HEK293 (cell line): Measurements from ENCODE around the gene ZMYND10.

ENCODE experiments used
- CTCF ChIP-seq: fragments of 450-650 bp; formaldehyde crosslinking; IDR thresholded peaks from 2 replicates; pipeline ENCODE4 v1.5.1; 2016; ENCODE audit warnings: missing biosample characterization, missing genetic modification characterization
- EGR2 ChIP-seq: fragments of 450-650 bp; formaldehyde crosslinking; IDR thresholded peaks from 2 replicates; pipeline ENCODE4 v1.5.1; 2016; ENCODE audit warnings: low read depth, missing biosample characterization, missing genetic modification characterization
- FEZF1 ChIP-seq: fragments of 450-650 bp; formaldehyde crosslinking; IDR thresholded peaks from 2 replicates; pipeline ENCODE4 v1.5.1; 2016; ENCODE audit warnings: missing biosample characterization, missing genetic modification characterization
- GLIS1 ChIP-seq: fragments of 450-650 bp; formaldehyde crosslinking; IDR thresholded peaks from 2 replicates; pipeline ENCODE4 v1.5.1; 2016; ENCODE audit warnings: missing biosample characterization, missing genetic modification characterization
- KLF9 ChIP-seq: fragments of 450-650 bp; formaldehyde crosslinking; IDR thresholded peaks from 2 replicates; pipeline ENCODE4 v1.5.1; 2016; ENCODE audit warnings: missing biosample characterization, missing genetic modification characterization, low read depth
- MZF1 ChIP-seq: fragments of 450-650 bp; formaldehyde crosslinking; IDR thresholded peaks from 2 replicates; pipeline ENCODE4 v1.5.1; 2017; ENCODE audit warnings: missing biosample characterization, missing genetic modification characterization, borderline replicate concordance
- SP2 ChIP-seq: fragments of 450-650 bp; formaldehyde crosslinking; IDR thresholded peaks from 2 replicates; pipeline ENCODE4 v1.5.1; 2016; ENCODE audit warnings: missing biosample characterization, missing genetic modification characterization
- SP3 ChIP-seq: fragments of 450-650 bp; formaldehyde crosslinking; IDR thresholded peaks from 2 replicates; pipeline ENCODE4 v1.5.1; 2016; ENCODE audit warnings: missing biosample characterization, missing genetic modification characterization
- SP7 ChIP-seq: fragments of 450-650 bp; formaldehyde crosslinking; IDR thresholded peaks from 2 replicates; pipeline ENCODE4 v1.5.1; 2016; ENCODE audit warnings: missing biosample characterization, missing genetic modification characterization
- ZBTB17 ChIP-seq: fragments of 450-650 bp; formaldehyde crosslinking; IDR thresholded peaks from 2 replicates; pipeline ENCODE4 v1.5.1; 2016; ENCODE audit warnings: missing biosample characterization, missing genetic modification characterization
- ZBTB26 ChIP-seq: fragments of 450-650 bp; formaldehyde crosslinking; optimal IDR thresholded peaks from 2 replicates; pipeline ENCODE3; 2016; ENCODE audit warnings: missing biosample characterization, mild to moderate bottlenecking, missing genetic modification characterization
- ZEB2 ChIP-seq: fragments of 450-650 bp; formaldehyde crosslinking; IDR thresholded peaks from 2 replicates; pipeline ENCODE4 v1.5.1; 2016; ENCODE audit warnings: missing biosample characterization, missing genetic modification characterization
- ZFP69B ChIP-seq: fragments of 450-650 bp; formaldehyde crosslinking; IDR thresholded peaks from 2 replicates; pipeline ENCODE4 v1.5.1; 2016; ENCODE audit warnings: missing biosample characterization, missing genetic modification characterization
- ZNF184 ChIP-seq: fragments of 450-650 bp; IDR thresholded peaks from 2 replicates; pipeline ENCODE4 v1.5.1; 2018; ENCODE audit warnings: missing biosample characterization, mild to moderate bottlenecking, missing genetic modification characterization
- ZNF2 ChIP-seq: fragments of 450-650 bp; formaldehyde crosslinking; IDR thresholded peaks from 2 replicates; pipeline ENCODE4 v1.5.1; 2016; ENCODE audit warnings: missing biosample characterization, missing genetic modification characterization
- ZNF214 ChIP-seq: fragments of 450-650 bp; formaldehyde crosslinking; IDR thresholded peaks from 2 replicates; pipeline ENCODE4 v1.5.1; 2017; ENCODE audit warnings: missing biosample characterization, mild to moderate bottlenecking, missing genetic modification characterization, borderline replicate concordance
- ZNF302 ChIP-seq: fragments of 450-650 bp; formaldehyde crosslinking; IDR thresholded peaks from 2 replicates; pipeline ENCODE4 v1.5.1; 2016; ENCODE audit warnings: missing biosample characterization, missing genetic modification characterization, low read depth
- ZNF324 ChIP-seq: fragments of 450-650 bp; formaldehyde crosslinking; IDR thresholded peaks from 2 replicates; pipeline ENCODE4 v1.5.1; 2016; ENCODE audit warnings: missing biosample characterization, missing genetic modification characterization
- ZNF335 ChIP-seq: fragments of 450-650 bp; formaldehyde crosslinking; conservative IDR thresholded peaks from 2 replicates; pipeline ENCODE4 v1.5.1; 2016; ENCODE audit warnings: missing biosample characterization, missing genetic modification characterization
- ZNF366 ChIP-seq: fragments of 450-650 bp; formaldehyde crosslinking; conservative IDR thresholded peaks from 2 replicates; pipeline ENCODE4 v1.5.1; 2016; ENCODE audit warnings: missing biosample characterization, missing genetic modification characterization
- ZNF391 ChIP-seq: fragments of 450-650 bp; formaldehyde crosslinking; IDR thresholded peaks from 2 replicates; pipeline ENCODE4 v1.5.1; 2016; ENCODE audit warnings: low read depth, missing biosample characterization, missing genetic modification characterization, borderline replicate concordance
- ZNF394 ChIP-seq: fragments of 450-650 bp; formaldehyde crosslinking; IDR thresholded peaks from 2 replicates; pipeline ENCODE4 v1.5.1; 2016; ENCODE audit warnings: missing biosample characterization, missing genetic modification characterization, mild to moderate bottlenecking, moderate library complexity, borderline replicate concordance
- ZNF514 ChIP-seq: fragments of 450-650 bp; formaldehyde crosslinking; IDR thresholded peaks from 2 replicates; pipeline ENCODE4 v1.5.1; 2016; ENCODE audit warnings: missing biosample characterization, missing genetic modification characterization
- ZNF548 ChIP-seq: fragments of 450-650 bp; formaldehyde crosslinking; IDR thresholded peaks from 2 replicates; pipeline ENCODE4 v1.5.1; 2016; ENCODE audit warnings: missing biosample characterization, missing genetic modification characterization
- ZNF561 ChIP-seq: fragments of 450-650 bp; IDR thresholded peaks from 2 replicates; pipeline ENCODE4 v1.5.1; 2018; ENCODE audit warnings: missing biosample characterization, missing genetic modification characterization, borderline replicate concordance
- ZNF571 ChIP-seq: fragments of 450-650 bp; formaldehyde crosslinking; IDR thresholded peaks from 2 replicates; pipeline ENCODE4 v1.5.0; 2017; ENCODE audit warnings: missing biosample characterization, missing genetic modification characterization
- ZNF639 ChIP-seq: fragments of 450-650 bp; formaldehyde crosslinking; IDR thresholded peaks from 2 replicates; pipeline ENCODE4 v1.5.1; 2016; ENCODE audit warnings: missing biosample characterization, missing genetic modification characterization
- ZNF76 ChIP-seq: fragments of 450-650 bp; formaldehyde crosslinking; IDR thresholded peaks from 2 replicates; pipeline ENCODE4; 2016; ENCODE audit warnings: low read depth, missing biosample characterization, missing genetic modification characterization, borderline replicate concordance
- ZNF777 ChIP-seq: fragments of 450-650 bp; formaldehyde crosslinking; IDR thresholded peaks from 2 replicates; pipeline ENCODE4 v1.5.1; 2017; ENCODE audit warnings: missing biosample characterization, missing genetic modification characterization, borderline replicate concordance
- ZNF843 ChIP-seq: fragments of 450-650 bp; formaldehyde crosslinking; IDR thresholded peaks from 2 replicates; pipeline ENCODE4 v1.5.1; 2016; ENCODE audit warnings: missing biosample characterization, missing genetic modification characterization
- TF ChIP-seq, protein P1 (sequence below): fragments of 450-650 bp; formaldehyde crosslinking; IDR thresholded peaks from 2 replicates; pipeline ENCODE4 v1.5.1; 2017; ENCODE audit warnings: missing biosample characterization, missing genetic modification characterization
- TF ChIP-seq, protein P2 (sequence below): fragments of 450-650 bp; formaldehyde crosslinking; IDR thresholded peaks from 2 replicates; pipeline ENCODE4 v1.5.1; 2016; ENCODE audit warnings: missing biosample characterization, missing genetic modification characterization

Gene ZMYND10

DNA sequence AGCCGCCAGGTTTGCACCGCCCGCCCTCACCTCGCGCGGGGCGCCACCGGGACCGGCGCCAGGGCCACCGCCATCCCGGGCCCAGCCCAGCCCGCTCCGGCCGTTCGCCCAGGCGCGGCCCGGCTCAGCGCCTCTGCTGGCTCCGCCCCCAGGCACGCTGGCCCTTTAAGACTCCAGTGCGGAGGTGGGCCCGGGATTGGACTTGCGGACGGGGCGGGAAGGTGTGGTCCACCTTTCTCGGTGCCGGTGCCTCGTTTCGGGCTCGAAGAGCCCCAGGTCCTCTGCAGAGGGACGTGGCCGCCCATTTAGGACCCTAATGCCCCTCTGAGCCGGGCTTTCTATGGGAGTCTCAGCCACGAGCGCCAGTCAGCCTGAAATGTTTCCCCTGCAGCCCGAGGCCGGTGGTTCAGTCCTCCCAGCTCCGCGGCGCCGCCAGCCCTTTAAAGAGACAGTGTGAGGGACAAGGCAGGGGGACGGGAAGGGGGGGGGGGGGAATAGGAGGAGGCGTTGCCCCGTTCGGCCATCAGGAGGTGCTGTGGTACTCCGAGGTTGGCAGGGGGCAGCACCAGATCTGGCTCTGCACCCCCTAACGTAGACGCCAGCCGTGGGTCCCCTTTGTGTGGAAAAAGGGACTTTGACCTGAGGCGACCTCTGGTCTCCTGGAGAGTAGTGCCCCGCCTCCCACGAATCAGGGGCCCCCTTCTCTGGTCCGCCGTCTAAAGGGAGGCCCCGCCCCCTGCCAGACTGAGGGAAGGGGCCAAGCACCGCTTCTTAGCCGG lies 24.0 kb downstream of the ZMYND10 start (continued):
- peak; percentile 67 for TF ChIP-seq KLF9
- TF ChIP-seq SP3 (tag by site-specific recombination), result peak; percentile 86
- peak; percentile 53; the same call in 1 of the 2 replicates for TF ChIP-seq ZNF2 (tag by site-specific recombination)
- 0 out of 2 replicates have a peak, but pooled peaks have one; percentile 40 for TF ChIP-seq ZNF394 (tag by site-specific recombination)
- TF ChIP-seq ZNF302 (tag by site-specific recombination), result no peak
- peak; percentile 65 for TF ChIP-seq SP7 (tag by site-specific recombination)
- peak; percentile 57 for TF ChIP-seq SP2 (tag by site-specific recombination)
- peak; percentile 81 for TF ChIP-seq FEZF1
- peak; percentile 68; the same call in 1 of the 2 replicates for TF ChIP-seq ZNF639 (tag by site-specific recombination)
- TF ChIP-seq ZNF843, result 0 out of 2 replicates have a peak, but pooled peaks have one; percentile 28
- peak; percentile 65; the same call in 1 of the 2 replicates for TF ChIP-seq EGR2
- peak; percentile 83; the same call in 1 of the 2 replicates for TF ChIP-seq ZNF76 (tag by site-specific recombination)
- TF ChIP-seq CTCF (tag by site-specific recombination), result peak; percentile 65
- TF ChIP-seq ZBTB17 (tag by site-specific recombination), result peak; percentile 60
- TF ChIP-seq ZNF777 (tag by site-specific recombination), result no peak
- peak; percentile 53; the same call in 1 of the 2 replicates for TF ChIP-seq ZEB2
- TF ChIP-seq ZNF571 (tag by site-specific recombination), result no peak
- TF ChIP-seq, protein P1, sequence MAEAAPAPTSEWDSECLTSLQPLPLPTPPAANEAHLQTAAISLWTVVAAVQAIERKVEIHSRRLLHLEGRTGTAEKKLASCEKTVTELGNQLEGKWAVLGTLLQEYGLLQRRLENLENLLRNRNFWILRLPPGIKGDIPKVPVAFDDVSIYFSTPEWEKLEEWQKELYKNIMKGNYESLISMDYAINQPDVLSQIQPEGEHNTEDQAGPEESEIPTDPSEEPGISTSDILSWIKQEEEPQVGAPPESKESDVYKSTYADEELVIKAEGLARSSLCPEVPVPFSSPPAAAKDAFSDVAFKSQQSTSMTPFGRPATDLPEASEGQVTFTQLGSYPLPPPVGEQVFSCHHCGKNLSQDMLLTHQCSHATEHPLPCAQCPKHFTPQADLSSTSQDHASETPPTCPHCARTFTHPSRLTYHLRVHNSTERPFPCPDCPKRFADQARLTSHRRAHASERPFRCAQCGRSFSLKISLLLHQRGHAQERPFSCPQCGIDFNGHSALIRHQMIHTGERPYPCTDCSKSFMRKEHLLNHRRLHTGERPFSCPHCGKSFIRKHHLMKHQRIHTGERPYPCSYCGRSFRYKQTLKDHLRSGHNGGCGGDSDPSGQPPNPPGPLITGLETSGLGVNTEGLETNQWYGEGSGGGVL (tag by site-specific recombination), result peak; percentile 42; the same call in 1 of the 2 replicates
- peak; percentile 28 for TF ChIP-seq ZNF335 (tag by site-specific recombination)
- 0 out of 2 replicates have a peak, but pooled peaks have one; percentile 12 for TF ChIP-seq ZNF184
- TF ChIP-seq ZNF548 (tag by site-specific recombination), result no peak
- peak; percentile 100 for TF ChIP-seq ZFP69B (tag by site-specific recombination)
- TF ChIP-seq ZNF561 (tag by site-specific recombination), result 0 out of 2 replicates have a peak, but pooled peaks have one; percentile 24
- no peak for TF ChIP-seq ZNF391 (tag by site-specific recombination)
- TF ChIP-seq ZNF324 (tag by site-specific recombination), result peak; percentile 76; the same call in 1 of the 2 replicates
- TF ChIP-seq MZF1 (tag by site-specific recombination), result no peak
- TF ChIP-seq ZNF366, result no peak
- TF ChIP-seq, protein P2, sequence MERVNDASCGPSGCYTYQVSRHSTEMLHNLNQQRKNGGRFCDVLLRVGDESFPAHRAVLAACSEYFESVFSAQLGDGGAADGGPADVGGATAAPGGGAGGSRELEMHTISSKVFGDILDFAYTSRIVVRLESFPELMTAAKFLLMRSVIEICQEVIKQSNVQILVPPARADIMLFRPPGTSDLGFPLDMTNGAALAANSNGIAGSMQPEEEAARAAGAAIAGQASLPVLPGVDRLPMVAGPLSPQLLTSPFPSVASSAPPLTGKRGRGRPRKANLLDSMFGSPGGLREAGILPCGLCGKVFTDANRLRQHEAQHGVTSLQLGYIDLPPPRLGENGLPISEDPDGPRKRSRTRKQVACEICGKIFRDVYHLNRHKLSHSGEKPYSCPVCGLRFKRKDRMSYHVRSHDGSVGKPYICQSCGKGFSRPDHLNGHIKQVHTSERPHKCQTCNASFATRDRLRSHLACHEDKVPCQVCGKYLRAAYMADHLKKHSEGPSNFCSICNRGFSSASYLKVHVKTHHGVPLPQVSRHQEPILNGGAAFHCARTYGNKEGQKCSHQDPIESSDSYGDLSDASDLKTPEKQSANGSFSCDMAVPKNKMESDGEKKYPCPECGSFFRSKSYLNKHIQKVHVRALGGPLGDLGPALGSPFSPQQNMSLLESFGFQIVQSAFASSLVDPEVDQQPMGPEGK, result peak; percentile 37; the same call in 1 of the 2 replicates
- no peak for TF ChIP-seq ZNF214 (tag by site-specific recombination)
- TF ChIP-seq GLIS1, result peak; percentile 54; the same call in 1 of the 2 replicates
- TF ChIP-seq ZBTB26, result peak; percentile 40
- TF ChIP-seq ZNF514 (tag by site-specific recombination), result no peak
